ENCODE data around the gene SLC2A10.

SLC2A10 gene

DNA sequence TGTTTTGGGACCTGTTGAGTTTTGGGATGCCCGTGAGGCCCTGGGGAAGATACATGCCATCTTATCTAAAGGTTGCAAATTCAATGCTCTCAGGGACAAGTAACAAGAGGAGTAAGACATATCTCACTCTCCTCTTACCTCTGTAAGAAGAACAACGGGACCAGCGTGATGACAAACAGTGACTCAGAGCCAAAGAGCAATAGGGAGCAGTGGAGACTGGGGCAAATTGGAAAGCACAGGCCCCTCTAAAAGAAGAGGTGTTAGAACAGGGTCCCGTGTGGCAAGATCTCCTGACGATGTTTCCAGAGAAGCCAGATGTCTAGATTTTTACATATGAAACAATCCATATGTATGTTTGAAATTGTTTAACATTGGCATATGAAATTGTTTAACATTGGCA, 31.8 kb upstream of the SLC2A10 start:
- H3K4me3 ChIP-seq (ENCODE audit: low read depth, low read length): no peak overlapping the region
- TF ChIP-seq, protein P1, sequence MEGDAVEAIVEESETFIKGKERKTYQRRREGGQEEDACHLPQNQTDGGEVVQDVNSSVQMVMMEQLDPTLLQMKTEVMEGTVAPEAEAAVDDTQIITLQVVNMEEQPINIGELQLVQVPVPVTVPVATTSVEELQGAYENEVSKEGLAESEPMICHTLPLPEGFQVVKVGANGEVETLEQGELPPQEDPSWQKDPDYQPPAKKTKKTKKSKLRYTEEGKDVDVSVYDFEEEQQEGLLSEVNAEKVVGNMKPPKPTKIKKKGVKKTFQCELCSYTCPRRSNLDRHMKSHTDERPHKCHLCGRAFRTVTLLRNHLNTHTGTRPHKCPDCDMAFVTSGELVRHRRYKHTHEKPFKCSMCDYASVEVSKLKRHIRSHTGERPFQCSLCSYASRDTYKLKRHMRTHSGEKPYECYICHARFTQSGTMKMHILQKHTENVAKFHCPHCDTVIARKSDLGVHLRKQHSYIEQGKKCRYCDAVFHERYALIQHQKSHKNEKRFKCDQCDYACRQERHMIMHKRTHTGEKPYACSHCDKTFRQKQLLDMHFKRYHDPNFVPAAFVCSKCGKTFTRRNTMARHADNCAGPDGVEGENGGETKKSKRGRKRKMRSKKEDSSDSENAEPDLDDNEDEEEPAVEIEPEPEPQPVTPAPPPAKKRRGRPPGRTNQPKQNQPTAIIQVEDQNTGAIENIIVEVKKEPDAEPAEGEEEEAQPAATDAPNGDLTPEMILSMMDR (IDR thresholded peaks at IDR 0.05; ENCODE audit: borderline replicate concordance, insufficient read depth, low read depth, low read length): no peak

DNA sequence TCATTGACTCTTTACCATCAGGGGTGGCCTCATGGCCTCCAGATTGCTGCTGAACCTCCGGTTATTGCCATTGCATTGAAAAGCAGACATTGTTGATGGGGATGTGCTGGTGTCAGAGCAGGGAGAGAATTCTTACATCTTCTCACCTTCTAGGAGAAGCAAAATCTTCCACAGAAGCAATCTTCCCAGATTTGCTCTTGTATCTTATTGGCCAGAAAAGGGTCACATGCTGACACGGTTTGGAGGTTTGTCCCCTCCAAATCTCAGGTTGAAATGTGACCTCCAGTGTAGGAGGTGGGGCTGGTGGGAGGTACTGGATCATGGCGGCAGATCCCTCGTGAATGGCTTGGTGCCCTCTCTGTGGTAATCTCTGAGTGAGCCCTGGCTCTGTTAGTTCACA, 30.9 kb upstream of the SLC2A10 start:
- no peak overlapping the region for H3K4me3 ChIP-seq (ENCODE audit: low read depth, low read length)
- TF ChIP-seq, protein P1 (IDR thresholded peaks at IDR 0.05; ENCODE audit: borderline replicate concordance, insufficient read depth, low read depth, low read length): no peak

- H3K4me3 ChIP-seq (ENCODE audit: low read depth, low read length): no peak overlapping the region
- TF ChIP-seq, protein P1 (IDR thresholded peaks at IDR 0.05; ENCODE audit: borderline replicate concordance, insufficient read depth, low read depth, low read length): no peak
Observed at GRCh38 chr20:46680684-46681031, 28.8 kb upstream of the SLC2A10 start.

DNA sequence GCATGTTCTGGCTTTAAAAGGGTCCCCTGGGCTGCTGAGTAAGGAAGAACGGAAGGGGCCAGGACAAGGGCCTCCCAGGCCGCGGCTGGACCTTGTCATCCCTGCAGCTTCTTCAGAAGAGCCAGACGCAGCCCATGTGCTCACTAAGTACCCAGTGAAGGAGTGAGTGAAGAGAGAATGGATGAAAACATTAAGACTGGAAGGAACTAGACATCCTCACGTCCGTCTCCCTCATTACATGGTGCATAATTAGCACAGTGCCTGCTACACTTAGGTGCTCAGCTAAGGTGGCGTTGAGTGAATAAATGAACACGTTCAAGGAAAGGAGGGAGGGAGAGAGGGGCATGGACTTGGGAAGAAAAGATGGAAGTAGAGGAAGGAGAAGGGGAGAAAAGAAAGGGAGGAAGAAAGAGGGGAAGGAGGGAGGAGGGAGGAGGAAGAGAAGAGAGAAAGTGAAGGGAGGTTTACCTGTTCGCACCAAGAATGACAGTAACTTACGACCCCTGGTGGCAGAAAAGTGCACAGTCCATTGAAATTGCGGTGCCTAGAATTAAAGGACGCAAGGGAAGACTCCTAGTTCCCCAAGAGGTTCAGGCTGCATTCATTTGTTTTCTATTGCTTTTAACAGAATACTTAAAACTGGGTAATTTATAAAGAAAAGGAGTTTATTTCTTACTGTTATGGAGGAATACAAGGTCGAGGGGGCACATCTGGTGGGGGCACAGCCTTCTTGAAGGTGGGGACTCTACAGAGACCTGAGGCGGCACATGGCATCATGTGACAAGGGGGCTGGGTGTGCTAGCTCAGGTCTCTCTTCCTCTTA, 28.2 kb upstream of the SLC2A10 start:
- no peak overlapping the region for H3K4me3 ChIP-seq (ENCODE audit: low read depth, low read length)
- TF ChIP-seq, protein P1 (IDR thresholded peaks at IDR 0.05; ENCODE audit: borderline replicate concordance, insufficient read depth, low read depth, low read length): peak; percentile 69

DNA sequence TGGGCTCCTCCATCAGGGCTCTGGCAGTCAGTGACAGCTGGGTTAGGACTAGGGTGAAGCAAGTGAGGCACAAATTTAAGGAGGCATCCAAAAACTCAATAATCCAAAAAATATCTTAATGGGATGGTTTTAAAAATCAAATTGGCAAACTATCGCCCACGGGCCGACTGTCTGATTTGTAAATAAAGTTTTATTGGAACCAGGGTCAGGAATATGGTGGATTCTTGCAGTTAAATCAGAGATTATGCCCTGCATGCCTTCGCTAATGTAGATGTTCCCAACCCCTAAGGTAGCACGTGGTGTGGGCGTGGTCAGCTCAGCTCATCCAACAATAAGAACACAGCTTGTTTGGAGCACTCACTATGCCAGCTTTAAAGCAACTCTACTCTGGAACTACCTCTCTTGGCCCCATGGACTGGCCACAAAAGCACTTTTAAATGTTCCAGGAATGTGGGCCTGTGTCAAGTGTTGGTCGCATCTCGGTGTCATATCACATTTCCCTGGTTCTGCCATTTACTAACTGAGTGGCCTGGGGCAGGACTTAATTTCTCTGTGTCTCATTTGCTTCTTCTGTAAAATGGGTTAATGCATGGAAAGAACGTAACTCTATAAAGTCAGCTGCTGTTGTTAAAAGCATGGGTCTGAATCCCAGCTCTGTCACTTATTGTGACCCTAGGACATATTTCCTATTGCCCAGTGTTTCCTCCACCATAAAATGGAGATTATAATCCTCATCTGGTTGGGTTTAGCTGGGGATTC, 27.2 kb upstream of the SLC2A10 start:
- H3K4me3 ChIP-seq (ENCODE audit: low read depth, low read length): no peak overlapping the region
- TF ChIP-seq, protein P1 (IDR thresholded peaks at IDR 0.05; ENCODE audit: borderline replicate concordance, insufficient read depth, low read depth, low read length): no peak

- TF ChIP-seq, protein P1 (IDR thresholded peaks at IDR 0.05; ENCODE audit: borderline replicate concordance, insufficient read depth, low read depth, low read length): no peak
- H3K4me3 ChIP-seq (ENCODE audit: low read depth, low read length): no peak overlapping the region
Observed at GRCh38 chr20:46683011-46683667, 26.3 kb upstream of the SLC2A10 start.
